Upper lobe of left lung (tissue), 4 donors: ENCODE measurements around the gene AOX1.

ENCODE experiments used
- CTCF ChIP-seq, 6 experiments: fragments of 450-650 bp in 4 of 6; fragments of 200-600 bp in 2 of 6; sonication (generic) in 2 of 6; IDR thresholded peaks; one replicate each; pipeline ENCODE4 v1.5.1; 2016 to 2019; ENCODE audit warnings: antibody characterized with exemption in 6 of 6
- EP300 ChIP-seq, 4 donors: sonication (generic); formaldehyde crosslinking; IDR thresholded peaks; one replicate each; pipeline ENCODE4 v1.5.1; 2017; ENCODE audit warnings: antibody characterized with exemption in 4 of 4, control low read depth in 2 of 4
- POLR2A ChIP-seq, 4 donors: fragments of 450-650 bp; IDR thresholded peaks; one replicate each; pipeline ENCODE4 v1.5.1; 2016 to 2017; ENCODE audit warnings: antibody characterized with exemption in 4 of 4, mild to moderate bottlenecking in 2 of 4
- POLR2AphosphoS5 ChIP-seq, 2 donors: sonication (generic); formaldehyde crosslinking; IDR thresholded peaks; one replicate each; pipeline ENCODE4 v1.5.1; 2017; ENCODE audit warnings: antibody characterized with exemption in 2 of 2

- TF ChIP-seq CTCF (IDR thresholded peaks at IDR 0.05) (no peak), EP300 (IDR thresholded peaks at IDR 0.05) (no peak), POLR2A (IDR thresholded peaks at IDR 0.05) (no peak), POLR2AphosphoS5 (IDR thresholded peaks at IDR 0.05) (no peak)
Observed at GRCh38 chr2:200608341-200609027, 22.7 kb downstream of the AOX1 start.
